Mammary epithelial cell (primary cell): Measurements from ENCODE around the gene ACTN2.

Source experiments
- EZH2 ChIP-seq: IDR thresholded peaks from 2 replicates; pipeline ENCODE4 v1.6.1; 2012; ENCODE audit warnings: low read length, inconsistent platforms, borderline replicate concordance
- TF ChIP-seq, protein P1 (sequence below), 2 donors: IDR thresholded peaks in 1 of 2; conservative IDR thresholded peaks in 1 of 2; 2 replicates each; pipeline ENCODE4 v1.5.1; 2011 to 2012; ENCODE audit warnings: inconsistent platforms in 2 of 2, low read length in 2 of 2, mild to moderate bottlenecking in 2 of 2, control low read depth in 1 of 2, low read depth in 1 of 2; ENCODE audit not compliant: insufficient read depth in 1 of 2; ENCODE audit errors: extremely low read depth in 1 of 2

DNA sequence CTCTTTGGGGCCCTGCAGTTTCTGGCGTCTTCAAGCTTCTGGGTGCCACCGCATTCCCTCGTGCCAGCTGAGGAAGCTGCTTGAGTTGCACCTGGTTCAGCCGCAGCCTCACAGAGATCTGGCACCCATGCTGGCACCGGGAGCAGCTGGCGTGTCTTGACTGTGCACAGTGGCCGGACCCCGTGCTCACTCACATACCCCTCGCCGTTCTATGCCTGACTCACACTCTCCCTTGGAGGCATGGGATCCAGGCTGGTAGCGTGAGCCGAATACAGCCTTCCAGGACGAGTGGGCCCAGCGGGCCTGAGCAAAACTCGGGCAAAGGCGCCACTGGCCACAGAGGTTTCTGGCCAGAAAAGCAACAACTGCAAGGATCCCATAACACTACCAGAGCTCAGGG, 100.2 kb downstream of the ACTN2 start:
- TF ChIP-seq, protein P1, sequence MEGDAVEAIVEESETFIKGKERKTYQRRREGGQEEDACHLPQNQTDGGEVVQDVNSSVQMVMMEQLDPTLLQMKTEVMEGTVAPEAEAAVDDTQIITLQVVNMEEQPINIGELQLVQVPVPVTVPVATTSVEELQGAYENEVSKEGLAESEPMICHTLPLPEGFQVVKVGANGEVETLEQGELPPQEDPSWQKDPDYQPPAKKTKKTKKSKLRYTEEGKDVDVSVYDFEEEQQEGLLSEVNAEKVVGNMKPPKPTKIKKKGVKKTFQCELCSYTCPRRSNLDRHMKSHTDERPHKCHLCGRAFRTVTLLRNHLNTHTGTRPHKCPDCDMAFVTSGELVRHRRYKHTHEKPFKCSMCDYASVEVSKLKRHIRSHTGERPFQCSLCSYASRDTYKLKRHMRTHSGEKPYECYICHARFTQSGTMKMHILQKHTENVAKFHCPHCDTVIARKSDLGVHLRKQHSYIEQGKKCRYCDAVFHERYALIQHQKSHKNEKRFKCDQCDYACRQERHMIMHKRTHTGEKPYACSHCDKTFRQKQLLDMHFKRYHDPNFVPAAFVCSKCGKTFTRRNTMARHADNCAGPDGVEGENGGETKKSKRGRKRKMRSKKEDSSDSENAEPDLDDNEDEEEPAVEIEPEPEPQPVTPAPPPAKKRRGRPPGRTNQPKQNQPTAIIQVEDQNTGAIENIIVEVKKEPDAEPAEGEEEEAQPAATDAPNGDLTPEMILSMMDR (conservative IDR thresholded peaks at IDR 0.05 in 1 of 2, IDR thresholded peaks at IDR 0.05 in 1 of 2; ENCODE audit: extremely low read depth in 1 of 2, insufficient read depth in 1 of 2, low read depth in 1 of 2, low read length in 2 of 2): no peak
- TF ChIP-seq EZH2: no peak
